GM12864 (cell line): ENCODE results near the gene IBA57.

Experiments
- DNase-seq: peaks from one replicate; pipeline ENCODE4 v3.0.0-alpha.2; 2011; ENCODE audit warnings: low read depth
- H3K4me3 ChIP-seq: 2 replicates; pipeline ENCODE4 v1.5.1; 2011; ENCODE audit warnings: mild to moderate bottlenecking, low read depth, low read length, control low read depth
- CTCF ChIP-seq: IDR thresholded peaks from 2 replicates; pipeline ENCODE4 v1.5.1; 2011; ENCODE audit warnings: low read depth, mild to moderate bottlenecking, moderate library complexity, low read length, control low read depth, inconsistent platforms; ENCODE audit errors: missing control alignments

IBA57 gene

DNA sequence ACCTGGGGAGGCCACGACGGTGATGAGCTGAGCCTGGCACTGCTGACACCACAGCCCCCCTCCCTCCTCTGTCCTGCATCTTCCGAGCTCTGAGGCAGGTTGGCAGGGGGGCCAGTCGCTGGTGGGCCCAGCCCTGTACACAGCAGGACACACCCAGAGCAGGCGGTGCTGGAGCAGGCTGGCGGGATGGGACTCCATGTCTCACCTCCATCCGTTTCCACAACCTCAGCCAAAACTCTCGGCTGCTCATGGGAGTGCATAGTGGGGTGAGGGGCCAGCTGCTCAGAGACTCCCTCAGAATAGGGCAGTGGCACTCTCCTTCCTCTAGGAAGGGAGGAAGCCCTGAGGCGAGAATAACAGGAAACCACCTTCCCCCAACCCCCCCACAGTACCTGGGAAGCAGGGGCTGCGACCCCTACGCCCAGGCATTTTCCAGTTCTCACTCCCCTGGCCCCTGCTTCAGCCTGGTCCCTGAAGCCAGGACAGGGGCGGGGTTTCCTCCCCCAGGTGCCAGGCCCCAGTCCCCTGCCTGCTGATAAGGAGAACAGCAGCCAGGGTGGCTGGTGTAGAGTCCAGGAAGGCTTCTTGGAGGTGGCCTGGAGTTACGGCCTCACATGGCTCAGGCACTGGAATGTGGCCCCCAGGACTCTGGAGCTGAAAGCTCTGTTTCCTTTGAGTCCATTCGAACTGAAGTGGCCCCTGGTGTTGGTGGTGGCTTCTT, 3.2 kb upstream of the IBA57 start:
- DNase-seq = no peak
- no peak for TF ChIP-seq CTCF
- no peak overlapping the region for H3K4me3 ChIP-seq

DNA sequence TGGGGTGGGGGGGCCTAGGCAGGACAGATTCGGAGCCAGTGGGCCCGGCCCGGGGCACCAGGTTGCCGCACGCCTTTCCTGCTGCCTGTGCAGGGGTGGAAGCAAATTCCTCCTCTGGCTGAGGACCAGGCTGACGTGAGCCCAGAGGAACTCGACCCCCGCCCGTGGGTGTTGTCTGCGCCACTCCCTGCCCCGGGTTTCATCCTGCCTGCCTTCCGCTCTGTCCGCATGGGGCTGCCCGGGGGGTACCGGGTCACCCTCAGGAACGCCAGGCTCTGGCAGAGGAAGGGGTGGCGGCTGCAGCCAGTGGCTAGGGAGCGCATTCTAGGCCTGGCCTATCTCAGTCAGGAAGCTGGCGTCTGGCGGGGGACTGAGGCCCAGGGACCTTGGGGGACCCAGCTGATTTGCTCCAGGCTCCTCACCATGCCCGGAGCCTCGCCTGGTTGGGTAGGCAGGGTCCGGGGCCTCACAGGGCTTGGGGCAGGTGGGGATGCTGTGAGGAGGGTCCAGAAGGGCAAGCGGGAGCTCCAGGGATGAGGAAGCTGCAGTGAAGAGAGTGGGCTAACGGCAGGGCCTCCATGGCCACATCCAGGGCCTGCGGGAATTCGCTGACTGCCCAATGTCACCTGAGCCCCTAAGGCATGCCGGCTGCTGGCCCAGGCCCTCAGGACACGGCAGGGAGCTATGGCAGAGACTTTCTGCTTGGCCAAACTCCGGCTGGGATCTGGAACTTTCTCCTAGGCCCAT, 2.4 kb upstream of the IBA57 start:
- H3K4me3 ChIP-seq = no peak overlapping the region
- DNase-seq = no peak
- TF ChIP-seq CTCF = no peak

- no peak for TF ChIP-seq CTCF
- no peak overlapping the region for H3K4me3 ChIP-seq
- no peak for DNase-seq
These were observed 1.7 kb upstream of the IBA57 start for GRCh38 chr1:228163776-228164519.

DNA sequence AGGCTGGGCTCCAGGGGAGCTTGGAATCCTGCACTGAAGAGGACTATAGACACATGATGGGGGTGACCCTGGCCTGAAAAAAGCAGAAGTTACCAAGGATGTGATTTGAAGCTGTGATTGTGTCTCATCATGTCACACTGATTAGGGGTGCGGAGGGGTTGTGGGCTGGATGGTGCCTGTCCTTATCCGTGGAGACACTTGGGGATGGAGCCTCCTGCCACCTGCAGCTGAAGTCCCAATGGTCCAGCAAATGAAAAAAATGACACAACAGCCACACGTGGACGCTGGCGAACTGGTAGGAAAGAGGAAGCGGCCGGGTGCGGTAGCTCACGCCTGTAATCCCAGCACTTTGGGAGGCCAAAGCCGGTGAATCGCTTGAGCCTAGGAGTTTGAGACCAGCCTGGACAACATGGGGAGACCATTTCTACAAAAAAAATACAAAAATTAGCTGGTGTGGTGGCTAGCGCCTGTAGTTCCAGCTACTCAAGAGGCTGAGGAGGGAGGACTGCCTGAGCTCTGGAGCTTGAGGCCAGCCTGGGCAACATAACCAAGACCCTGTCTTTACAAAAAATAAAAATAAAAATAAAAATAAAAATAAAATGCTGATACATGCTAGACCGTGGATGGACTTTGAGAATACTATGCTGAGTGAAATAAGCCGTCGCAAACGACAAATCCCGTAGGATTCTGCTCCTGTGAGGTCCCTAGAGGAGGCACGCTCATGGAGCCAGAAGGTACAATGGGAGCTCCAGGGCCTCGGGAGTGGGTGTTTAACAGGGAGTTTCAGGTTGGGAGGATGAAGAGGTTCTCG, 838 bp upstream of the IBA57 start:
- peak overlapping the region; percentile 54 for H3K4me3 ChIP-seq
- DNase-seq = no peak
- TF ChIP-seq CTCF = no peak

DNA sequence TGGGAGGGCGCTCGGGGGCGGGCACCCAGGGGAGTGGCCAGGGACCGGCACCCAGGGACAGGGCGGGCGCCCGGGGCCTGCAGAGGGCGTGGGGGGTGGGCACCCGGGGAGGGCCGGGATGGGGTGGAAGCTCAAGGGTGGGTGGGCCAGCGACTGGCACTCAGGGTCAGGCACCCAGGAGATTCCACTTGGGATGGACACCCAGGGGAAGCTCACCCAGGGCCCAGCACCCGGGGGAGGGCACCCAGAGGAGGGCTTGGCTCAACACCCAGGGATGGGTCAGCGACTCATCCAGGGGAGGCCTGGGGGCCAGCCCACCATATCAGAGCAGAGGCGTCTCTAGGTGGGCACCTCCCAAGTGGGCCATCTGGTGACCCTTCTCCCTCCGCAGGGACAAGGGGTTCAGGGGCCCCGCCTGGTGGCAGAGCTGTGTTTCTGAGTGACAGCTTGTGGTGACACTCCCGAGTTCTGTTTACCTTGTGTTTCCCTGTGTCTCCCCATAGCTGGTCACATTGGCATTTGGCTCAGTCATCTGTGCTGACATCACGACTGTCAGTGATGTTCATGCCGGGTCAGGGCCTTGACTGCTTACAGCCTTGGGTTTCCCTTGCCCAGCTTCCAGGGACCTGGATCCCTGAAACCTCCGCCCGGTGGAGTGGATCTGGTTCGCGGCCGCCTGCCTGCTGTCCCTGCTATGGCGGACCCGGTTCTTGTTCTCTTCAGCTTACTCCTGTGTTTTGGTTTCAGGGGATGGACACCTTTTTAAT, 749 bp downstream of the IBA57 start:
- DNase-seq = peak; percentile 19
- H3K4me3 ChIP-seq = peak overlapping the region; percentile 75
- peak; percentile 56 for TF ChIP-seq CTCF
